GM18517 (cell line): ENCODE measurements around the gene VDR.
"Not testable (repeated sequence)": the region's sequence is repeated elsewhere in the genome, so short reads cannot be mapped to it uniquely, and the experiment has no call there.

Source experiments
- ATAC-seq: cut with Tn5 transposase; IDR thresholded peaks from one replicate; pipeline ENCODE4 v1.9.1; 2021; ENCODE audit warnings: mild to moderate bottlenecking, moderate library complexity; ENCODE audit not compliant: unreplicated experiment

The VDR gene

GRCh38 chr12:47817272-47818006 lies 87.4 kb downstream of the VDR start:
- no peak for ATAC-seq

- ATAC-seq: no peak
These were observed 88.2 kb downstream of the VDR start for GRCh38 chr12:47816403-47817271.

- not testable (repeated sequence) for ATAC-seq
These were observed 89.3 kb downstream of the VDR start for GRCh38 chr12:47815447-47815846.

GRCh38 chr12:47814539-47815170 lies 90.1 kb downstream of the VDR start:
- ATAC-seq: no peak

GRCh38 chr12:47813511-47814196 lies 91.1 kb downstream of the VDR start:
- peak; percentile 61 for ATAC-seq

- ATAC-seq: peak; percentile 53
These were observed 91.8 kb downstream of the VDR start for GRCh38 chr12:47812797-47813510.

- ATAC-seq: no peak
These were observed 93.0 kb downstream of the VDR start for GRCh38 chr12:47811581-47812484.

GRCh38 chr12:47811072-47811396 lies 93.8 kb downstream of the VDR start:
- ATAC-seq: no peak

- not testable (repeated sequence) for ATAC-seq
These were observed 95.3 kb downstream of the VDR start for GRCh38 chr12:47809518-47809917.

- no peak for ATAC-seq
These were observed 96.0 kb downstream of the VDR start for GRCh38 chr12:47808574-47809365.

- no peak for ATAC-seq
These were observed 96.7 kb downstream of the VDR start for GRCh38 chr12:47808050-47808449.

- no peak for ATAC-seq
These were observed 97.5 kb downstream of the VDR start for GRCh38 chr12:47807338-47807737.

GRCh38 chr12:47805417-47805816 lies 99.4 kb downstream of the VDR start:
- ATAC-seq: no peak

GRCh38 chr12:47804171-47804570 lies 100.6 kb downstream of the VDR start:
- ATAC-seq: no peak

- no peak for ATAC-seq
These were observed 101.5 kb downstream of the VDR start for GRCh38 chr12:47803191-47803875.

- ATAC-seq: no peak
These were observed 102.5 kb downstream of the VDR start for GRCh38 chr12:47802312-47802711.

- no peak for ATAC-seq
These were observed 102.9 kb downstream of the VDR start for GRCh38 chr12:47801904-47802246.

GRCh38 chr12:47801170-47801903 lies 103.5 kb downstream of the VDR start:
- no peak for ATAC-seq
